GM18951 (cell line): Measurements from ENCODE around the gene ZC2HC1B.

Source experiments
- POLR2A ChIP-seq: IDR thresholded peaks from 4 replicates; pipeline ENCODE4 v1.6.1; 2011; ENCODE audit warnings: mild to moderate bottlenecking; ENCODE audit not compliant: insufficient read length, insufficient read depth; ENCODE audit errors: extremely low read depth
- in situ Hi-C: fragments of 300-500 bp; cut with MboI; formaldehyde crosslinking; loops from one replicate; pipeline ENCODE4 v1.12.0; 2022; ENCODE audit warnings: low sequenced_read_pairs, mixed read lengths, inconsistent platforms; ENCODE audit not compliant: unreplicated experiment

ZC2HC1B gene, protein sequence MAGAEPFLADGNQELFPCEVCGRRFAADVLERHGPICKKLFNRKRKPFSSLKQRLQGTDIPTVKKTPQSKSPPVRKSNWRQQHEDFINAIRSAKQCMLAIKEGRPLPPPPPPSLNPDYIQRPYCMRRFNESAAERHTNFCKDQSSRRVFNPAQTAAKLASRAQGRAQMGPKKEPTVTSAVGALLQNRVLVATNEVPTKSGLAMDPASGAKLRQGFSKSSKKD

GRCh38 chr6:143864234-143864633 is at the start of gene ZC2HC1B:
TSS of gene ZC2HC1B (plus strand) at chr6:143864474. CDS start at chr6:143864540, 66 bp downstream.
- no peak for TF ChIP-seq POLR2A
- in situ Hi-C loops: no loop called here

DNA sequence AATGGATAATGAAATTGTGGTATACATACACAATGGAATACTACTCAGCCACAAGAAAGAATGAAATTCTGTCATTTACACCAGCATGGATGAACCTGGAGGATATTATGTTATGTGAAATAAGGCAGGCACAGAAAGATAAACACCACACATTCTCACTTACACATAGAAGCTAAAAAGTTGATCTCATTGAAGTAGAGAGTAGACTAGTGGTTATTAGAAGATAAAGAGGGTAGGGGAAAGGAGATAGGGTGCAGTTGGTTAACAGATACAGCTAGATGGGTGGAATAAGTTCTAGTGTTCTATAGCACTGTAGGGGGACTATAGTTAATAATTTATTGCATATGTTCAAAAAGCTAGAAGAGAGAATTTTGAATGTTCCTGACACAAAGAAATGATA is 46.7 kb upstream of the ZC2HC1B start:
- TF ChIP-seq POLR2A: no peak
- in situ Hi-C loops: no loop called here

- in situ Hi-C loops: no loop called here
- TF ChIP-seq POLR2A: no peak
These were observed 42.9 kb upstream of the ZC2HC1B start for GRCh38 chr6:143821359-143821758.

- in situ Hi-C loops: no loop called here
These were observed 41.7 kb upstream of the ZC2HC1B start for GRCh38 chr6:143822584-143823024.

GRCh38 chr6:143823548-143823947 is 40.7 kb upstream of the ZC2HC1B start:
- in situ Hi-C loops: no loop called here
- no peak for TF ChIP-seq POLR2A

More at GRCh38 chr6:143822584-143823024, 41.7 kb upstream of the ZC2HC1B start:
- TF ChIP-seq POLR2A: no peak

DNA sequence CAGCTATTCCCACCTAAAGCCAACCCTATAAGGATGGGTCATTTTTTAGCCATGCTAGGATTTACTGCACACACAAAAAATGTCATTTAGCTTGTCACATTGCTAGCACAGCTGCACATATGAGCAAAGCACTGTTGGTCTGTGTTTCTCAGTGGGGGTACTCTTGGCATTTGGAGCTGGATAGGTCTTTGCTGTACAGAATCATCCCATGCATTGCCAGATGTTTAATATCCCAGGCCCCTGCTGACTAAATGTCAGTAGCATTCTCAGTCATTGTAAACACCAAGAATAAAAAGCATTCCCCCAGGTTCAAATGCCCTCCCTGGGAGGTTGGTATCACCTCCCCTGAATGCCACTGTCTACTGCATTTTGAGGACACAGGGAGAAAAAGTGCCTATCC is 35.7 kb upstream of the ZC2HC1B start:
- no peak for TF ChIP-seq POLR2A
- in situ Hi-C loops: no loop called here

GRCh38 chr6:143836150-143836549 is 28.1 kb upstream of the ZC2HC1B start:
- TF ChIP-seq POLR2A: no peak
- in situ Hi-C loops: no loop called here

DNA sequence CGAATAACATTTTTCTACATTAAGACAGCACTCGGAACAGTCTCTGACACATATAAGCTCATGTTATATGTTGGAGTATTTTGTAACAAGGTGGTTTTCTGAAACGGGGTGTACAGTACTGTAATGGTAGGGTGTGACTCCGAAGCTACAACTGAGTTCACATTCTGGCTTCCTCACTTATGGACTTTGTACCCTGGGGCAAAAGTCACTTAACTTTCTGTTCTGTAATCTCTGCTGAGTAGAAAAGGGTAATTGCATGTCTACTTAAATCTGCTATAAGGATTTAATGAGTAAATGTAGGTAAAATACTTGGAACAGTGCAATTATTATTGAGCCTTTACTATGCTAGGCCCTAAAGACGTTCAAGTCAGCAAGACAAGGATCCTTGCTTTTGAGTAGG is 25.9 kb upstream of the ZC2HC1B start:
- in situ Hi-C loops: no loop called here
- no peak for TF ChIP-seq POLR2A

- no peak for TF ChIP-seq POLR2A
- in situ Hi-C loops: no loop called here
These were observed 25.1 kb upstream of the ZC2HC1B start for GRCh38 chr6:143839196-143839595.

DNA sequence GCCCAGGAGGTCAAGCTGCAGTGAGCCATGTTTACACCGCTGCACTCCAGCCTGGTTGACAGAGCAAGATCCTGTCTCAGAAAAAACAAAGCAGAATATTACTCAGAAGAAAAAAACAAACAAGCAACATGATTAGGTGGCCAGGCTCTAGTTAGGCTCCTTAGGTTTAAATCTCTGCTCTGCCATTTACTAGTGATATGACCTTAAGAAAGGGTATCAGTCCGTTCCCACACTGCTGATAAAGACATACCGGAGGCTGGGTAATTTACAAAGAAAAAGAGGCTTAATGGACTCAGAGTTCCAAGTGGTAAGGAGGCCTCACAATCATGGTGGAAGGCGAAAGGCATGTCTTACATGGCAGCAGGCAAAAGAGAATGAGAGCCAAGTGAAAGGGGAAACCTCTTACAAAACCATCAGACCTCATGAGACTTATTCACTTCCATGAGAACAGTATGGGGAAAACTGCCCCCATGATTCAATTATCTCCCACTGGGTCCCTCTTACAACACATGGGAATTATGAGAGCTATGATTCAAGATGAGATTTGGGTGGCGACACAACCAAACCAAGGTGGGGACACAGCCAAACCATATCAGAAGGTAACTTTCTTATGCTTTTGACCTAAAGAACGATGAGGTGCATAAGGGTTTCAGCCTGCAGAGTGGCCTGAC is 23.5 kb upstream of the ZC2HC1B start:
- in situ Hi-C loops: no loop called here
- no peak for TF ChIP-seq POLR2A

GRCh38 chr6:143842461-143842901 is 21.8 kb upstream of the ZC2HC1B start:
- in situ Hi-C loops: no loop called here
- TF ChIP-seq POLR2A: no peak

GRCh38 chr6:143842902-143843676 is 21.2 kb upstream of the ZC2HC1B start, which contains the start of gene LTV1:
TSS of gene LTV1 (plus strand) at chr6:143843338. CDS start at chr6:143843478, 140 bp downstream.
- in situ Hi-C loops: no loop called here

DNA sequence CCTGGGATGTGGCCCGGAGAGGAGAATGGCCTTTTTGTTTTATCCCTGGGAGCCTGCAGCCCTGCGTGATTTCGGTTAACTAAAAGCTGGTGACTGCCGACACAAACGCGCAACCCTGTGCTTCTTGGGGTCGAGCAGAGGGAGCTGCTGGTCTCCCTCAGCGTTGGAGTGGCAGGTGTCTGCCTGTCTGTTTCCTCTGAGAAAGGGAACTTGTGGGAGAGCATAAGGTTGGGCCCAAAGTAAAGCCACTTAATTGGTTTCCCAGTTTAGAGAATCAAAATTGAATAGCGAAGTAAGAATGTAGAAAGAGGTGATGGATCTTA is 20.6 kb upstream of the ZC2HC1B start:
- in situ Hi-C loops: no loop called here
- no peak for TF ChIP-seq POLR2A

More at GRCh38 chr6:143842902-143843676, 21.2 kb upstream of the ZC2HC1B start, which contains the start of gene LTV1:
- TF ChIP-seq POLR2A: peak; percentile 88
